Keratinocyte (primary cell): ENCODE results near the gene RPRML.

Source experiments
- CTCF ChIP-seq, 3 experiments: IDR thresholded peaks in 1 of 3; conservative IDR thresholded peaks in 1 of 3; optimal IDR thresholded peaks in 1 of 3; 2 replicates in 2 of 3; 3 replicates in 1 of 3; pipeline versions ENCODE3 to v1.5.1; 2011; ENCODE audit warnings: low read length in 3 of 3, mild to moderate bottlenecking in 3 of 3, moderate library complexity in 2 of 3, control low read depth in 1 of 3, inconsistent platforms in 1 of 3; ENCODE audit not compliant: insufficient read depth in 2 of 3; ENCODE audit errors: extremely low read depth in 1 of 3
- EZH2 ChIP-seq: IDR thresholded peaks from one replicate; pipeline ENCODE4 v1.6.1; 2012; ENCODE audit warnings: inconsistent platforms, mild to moderate bottlenecking, low read length, moderate library complexity

DNA sequence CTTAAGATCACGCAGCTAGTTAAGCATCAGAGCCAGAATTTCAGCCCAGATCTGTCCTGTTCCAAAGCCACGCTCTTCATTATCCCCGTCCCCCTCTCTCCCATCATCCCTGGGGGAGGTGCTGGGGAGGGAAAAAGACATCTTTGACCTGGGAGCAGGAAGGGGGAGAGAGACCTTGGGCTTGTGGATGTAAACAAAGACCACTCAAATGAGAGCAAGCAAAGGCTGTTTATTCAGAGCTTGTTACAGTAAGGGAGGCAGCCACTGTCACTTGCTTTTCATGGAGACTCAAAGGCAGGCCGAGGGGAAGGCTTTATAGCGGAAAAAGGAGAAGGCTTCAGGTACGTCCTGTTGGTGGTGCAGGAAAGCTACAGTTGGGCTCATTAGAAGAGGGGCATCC lies 3.5 kb upstream of the RPRML start:
- TF ChIP-seq CTCF (optimal IDR thresholded peaks at IDR 0.05 in 1 of 3, IDR thresholded peaks at IDR 0.05 in 1 of 3, conservative IDR thresholded peaks at IDR 0.05 in 1 of 3; ENCODE audit: extremely low read depth in 1 of 3, insufficient read depth in 2 of 3, low read length in 3 of 3), result no peak
- no peak for TF ChIP-seq EZH2
